ENCODE data around the gene CCDC127.
A peak's percentile ranks its signal among the peaks of the same experiment; 100 is the strongest.
"Not testable (repeated sequence)": the region's sequence is repeated elsewhere in the genome, so short reads cannot be mapped to it uniquely, and the experiment has no call there.

CCDC127 gene

GRCh38 chr5:219460-219863, 1.5 kb upstream of the CCDC127 start:
- no peak overlapping the region for H3K27ac ChIP-seq (ENCODE audit: insufficient read depth, low read depth, low read length, poor library complexity, severe bottlenecking)
- peak overlapping the region; percentile 89 for H3K4me3 ChIP-seq (ENCODE audit: insufficient read depth, low read depth, low read length)
- no peaks in the 10 kb centered on the region for H3K27me3 ChIP-seq (ENCODE audit: control insufficient read depth, insufficient read depth, low read length, poor library complexity, severe bottlenecking)
- WGBS, 2 experiments: 21 to 26% methylated on average over 9 of the region's 9 CpGs
- H3K4me1 ChIP-seq (ENCODE audit: control insufficient read depth, insufficient read depth, low read length): peaks cover 4% of the 10 kb centered on the region
- H3K9me3 ChIP-seq (ENCODE audit: control insufficient read depth, low read length): no peaks in the 10 kb centered on the region
- H3K36me3 ChIP-seq (ENCODE audit: control insufficient read depth, insufficient read depth, low read length): no peaks in the 10 kb centered on the region

GRCh38 chr5:218457-219291, 721 bp upstream of the CCDC127 start:
- Histone ChIP-seq H3K4me1 (ENCODE audit: control insufficient read depth, insufficient read depth, low read length) (peaks cover 4% of the 10 kb centered on the region), H3K36me3 (ENCODE audit: control insufficient read depth, insufficient read depth, low read length) (peaks cover under 1% of the 10 kb centered on the region), H3K9me3 (ENCODE audit: control insufficient read depth, low read length) (no peaks in the 10 kb centered on the region), H3K27ac (ENCODE audit: insufficient read depth, low read depth, low read length, poor library complexity, severe bottlenecking) (no peak overlapping the region), H3K4me3 (ENCODE audit: insufficient read depth, low read depth, low read length) (peak overlapping the region; percentile 89), H3K27me3 (ENCODE audit: control insufficient read depth, insufficient read depth, low read length, poor library complexity, severe bottlenecking) (no peaks in the 10 kb centered on the region)
- 0 to 1% methylated on average over 73 of the region's 73 CpGs for WGBS, 2 experiments

GRCh38 chr5:216076-216475, 1.9 kb downstream of the CCDC127 start:
- H3K9me3 ChIP-seq (ENCODE audit: control insufficient read depth, low read length); H3K27ac ChIP-seq (ENCODE audit: insufficient read depth, low read depth, low read length, poor library complexity, severe bottlenecking); H3K36me3 ChIP-seq (ENCODE audit: control insufficient read depth, insufficient read depth, low read length); H3K4me3 ChIP-seq (ENCODE audit: insufficient read depth, low read depth, low read length); H3K4me1 ChIP-seq (ENCODE audit: control insufficient read depth, insufficient read depth, low read length); H3K27me3 ChIP-seq (ENCODE audit: control insufficient read depth, insufficient read depth, low read length, poor library complexity, severe bottlenecking): not testable (repeated sequence)
- WGBS, 2 experiments: 91 to 94% methylated on average over 2 to 7 of the region's 10 CpGs

GRCh38 chr5:215256-215655, 2.7 kb downstream of the CCDC127 start:
- not testable (repeated sequence) for H3K27me3 ChIP-seq (ENCODE audit: control insufficient read depth, insufficient read depth, low read length, poor library complexity, severe bottlenecking); H3K4me1 ChIP-seq (ENCODE audit: control insufficient read depth, insufficient read depth, low read length); H3K9me3 ChIP-seq (ENCODE audit: control insufficient read depth, low read length); H3K4me3 ChIP-seq (ENCODE audit: insufficient read depth, low read depth, low read length); H3K27ac ChIP-seq (ENCODE audit: insufficient read depth, low read depth, low read length, poor library complexity, severe bottlenecking); H3K36me3 ChIP-seq (ENCODE audit: control insufficient read depth, insufficient read depth, low read length)
- 94% methylated on average over 2 of the region's 2 CpGs; no CpG with 5 or more reads in 1 of the 2 experiments for WGBS, 2 experiments

GRCh38 chr5:213803-214395, 4.1 kb downstream of the CCDC127 start:
- Histone ChIP-seq H3K4me1 (ENCODE audit: control insufficient read depth, insufficient read depth, low read length) (no peaks in the 10 kb centered on the region), H3K36me3 (ENCODE audit: control insufficient read depth, insufficient read depth, low read length) (peaks cover 3% of the 10 kb centered on the region), H3K9me3 (ENCODE audit: control insufficient read depth, low read length) (no peaks in the 10 kb centered on the region), H3K4me3 (ENCODE audit: insufficient read depth, low read depth, low read length) (no peak overlapping the region), H3K27ac (ENCODE audit: insufficient read depth, low read depth, low read length, poor library complexity, severe bottlenecking) (no peak overlapping the region), H3K27me3 (ENCODE audit: control insufficient read depth, insufficient read depth, low read length, poor library complexity, severe bottlenecking) (no peaks in the 10 kb centered on the region)
- WGBS, 2 experiments: 94 to 96% methylated on average over 12 of the region's 12 CpGs

GRCh38 chr5:208449-209114, 9.4 kb downstream of the CCDC127 start:
- H3K27ac ChIP-seq (ENCODE audit: insufficient read depth, low read depth, low read length, poor library complexity, severe bottlenecking): no peak overlapping the region
- no peaks in the 10 kb centered on the region for H3K9me3 ChIP-seq (ENCODE audit: control insufficient read depth, low read length)
- H3K36me3 ChIP-seq (ENCODE audit: control insufficient read depth, insufficient read depth, low read length): peaks cover 17% of the 10 kb centered on the region
- no peak overlapping the region for H3K4me3 ChIP-seq (ENCODE audit: insufficient read depth, low read depth, low read length)
- H3K27me3 ChIP-seq (ENCODE audit: control insufficient read depth, insufficient read depth, low read length, poor library complexity, severe bottlenecking): no peaks in the 10 kb centered on the region
- WGBS, 2 experiments: 92 to 94% methylated on average over 15 of the region's 15 CpGs
- H3K4me1 ChIP-seq (ENCODE audit: control insufficient read depth, insufficient read depth, low read length): no peaks in the 10 kb centered on the region

- H3K4me3 ChIP-seq (ENCODE audit: insufficient read depth, low read depth, low read length): no peak overlapping the region
- peaks cover 15% of the 10 kb centered on the region for H3K36me3 ChIP-seq (ENCODE audit: control insufficient read depth, insufficient read depth, low read length)
- WGBS, 2 experiments: 67 to 68% methylated on average over 14 of the region's 14 CpGs
- no peaks in the 10 kb centered on the region for H3K27me3 ChIP-seq (ENCODE audit: control insufficient read depth, insufficient read depth, low read length, poor library complexity, severe bottlenecking)
- no peak overlapping the region for H3K27ac ChIP-seq (ENCODE audit: insufficient read depth, low read depth, low read length, poor library complexity, severe bottlenecking)
- no peaks in the 10 kb centered on the region for H3K4me1 ChIP-seq (ENCODE audit: control insufficient read depth, insufficient read depth, low read length)
- no peaks in the 10 kb centered on the region for H3K9me3 ChIP-seq (ENCODE audit: control insufficient read depth, low read length)
Measured at GRCh38 chr5:207599-207998, 10.4 kb downstream of the CCDC127 start.

- Histone ChIP-seq H3K4me3 (ENCODE audit: insufficient read depth, low read depth, low read length) (no peak overlapping the region), H3K27ac (ENCODE audit: insufficient read depth, low read depth, low read length, poor library complexity, severe bottlenecking) (no peak overlapping the region), H3K9me3 (ENCODE audit: control insufficient read depth, low read length) (no peaks in the 10 kb centered on the region), H3K4me1 (ENCODE audit: control insufficient read depth, insufficient read depth, low read length) (no peaks in the 10 kb centered on the region), H3K36me3 (ENCODE audit: control insufficient read depth, insufficient read depth, low read length) (peaks cover 15% of the 10 kb centered on the region), H3K27me3 (ENCODE audit: control insufficient read depth, insufficient read depth, low read length, poor library complexity, severe bottlenecking) (no peaks in the 10 kb centered on the region)
- WGBS, 2 experiments: 90 to 91% methylated on average over 8 of the region's 8 CpGs
Measured at GRCh38 chr5:206927-207536, 10.9 kb downstream of the CCDC127 start.

- no peak overlapping the region for H3K27ac ChIP-seq (ENCODE audit: insufficient read depth, low read depth, low read length, poor library complexity, severe bottlenecking)
- peaks cover 2% of the 10 kb centered on the region for H3K4me1 ChIP-seq (ENCODE audit: control insufficient read depth, insufficient read depth, low read length)
- no peaks in the 10 kb centered on the region for H3K9me3 ChIP-seq (ENCODE audit: control insufficient read depth, low read length)
- no peak overlapping the region for H3K4me3 ChIP-seq (ENCODE audit: insufficient read depth, low read depth, low read length)
- WGBS, 2 experiments: 93 to 95% methylated on average over 11 of the region's 11 CpGs
- H3K36me3 ChIP-seq (ENCODE audit: control insufficient read depth, insufficient read depth, low read length): peaks cover 15% of the 10 kb centered on the region
- no peaks in the 10 kb centered on the region for H3K27me3 ChIP-seq (ENCODE audit: control insufficient read depth, insufficient read depth, low read length, poor library complexity, severe bottlenecking)
Measured at GRCh38 chr5:206406-206805, 11.5 kb downstream of the CCDC127 start.
